ENCODE data around the gene FAM118B. TPM values are rescaled to one million over a fixed set of nuclear protein-coding genes. Genes with fewer than 3 reads are reported as not detected.

FAM118B gene
- total and polyA plus RNA-seq, 4 donors = 3.7 to 12.0 (median 6.6) TPM

- Histone ChIP-seq H3K27me3 (ENCODE audit: control insufficient read depth in 4 of 4, insufficient read depth in 4 of 4, low read length in 3 of 4) (no peaks in the 10 kb centered on the region), H3K36me3 (ENCODE audit: control insufficient read depth in 4 of 4, insufficient read depth in 3 of 4, low read depth in 1 of 4, low read length in 3 of 4) (no peaks in the 10 kb centered on the region), H3K4me1 (ENCODE audit: control insufficient read depth in 4 of 4, insufficient read depth in 4 of 4, low read length in 3 of 4) (no peaks in the 10 kb centered on the region), H3K4me3 (ENCODE audit: low read depth in 1 of 3, low read length in 3 of 3) (no peak overlapping the region), H3K9me3 (ENCODE audit: control insufficient read depth in 4 of 4, low read length in 3 of 4) (no peaks in the 10 kb centered on the region), H3K27ac (ENCODE audit: low read depth in 1 of 2, low read length in 2 of 2) (no peak overlapping the region), H3K9ac (ENCODE audit: low read depth in 1 of 2, low read length in 2 of 2) (no peak overlapping the region)
- TF ChIP-seq NR2F2 (IDR thresholded peaks at IDR 0.05) = no peak
- WGBS = 86% methylated on average over 22 of the region's 22 CpGs
- DNase-seq (ENCODE audit: low spot score) = no peak
Measured at GRCh38 chr11:126163074-126163700, 48.4 kb upstream of the FAM118B start.

- DNase-seq (ENCODE audit: low spot score) = no peak
- TF ChIP-seq HNF4A (conservative IDR thresholded peaks at IDR 0.05) (no peak), REST (IDR thresholded peaks at IDR 0.05) (no peak), SP1 (IDR thresholded peaks at IDR 0.05) (no peak), TAF1 (conservative IDR thresholded peaks at IDR 0.05) (no peak), FOXA1 (IDR thresholded peaks at IDR 0.05) (no peak), GABPA (IDR thresholded peaks at IDR 0.05 in 1 of 2, conservative IDR thresholded peaks at IDR 0.05 in 1 of 2) (no peak), ZBTB33 (IDR thresholded peaks at IDR 0.05) (no peak), MAX (IDR thresholded peaks at IDR 0.05) (no peak), RXRA (IDR thresholded peaks at IDR 0.05) (no peak), FOXA2 (IDR thresholded peaks at IDR 0.05) (no peak), NR2F2 (IDR thresholded peaks at IDR 0.05) (no peak), CTCF (IDR thresholded peaks at IDR 0.05; ENCODE audit: low read depth, low read length, missing input control) (no peak), HNF4G (IDR thresholded peaks at IDR 0.05) (no peak), RAD21 (IDR thresholded peaks at IDR 0.05) (no peak)
- Histone ChIP-seq H3K9ac (ENCODE audit: low read depth in 1 of 2, low read length in 2 of 2) (no peak overlapping the region), H3K27me3 (ENCODE audit: control insufficient read depth in 4 of 4, insufficient read depth in 4 of 4, low read length in 3 of 4) (no peaks in the 10 kb centered on the region), H3K36me3 (ENCODE audit: control insufficient read depth in 4 of 4, insufficient read depth in 3 of 4, low read depth in 1 of 4, low read length in 3 of 4) (no peaks in the 10 kb centered on the region), H3K27ac (ENCODE audit: low read depth in 1 of 2, low read length in 2 of 2) (no peak overlapping the region), H3K4me3 (ENCODE audit: low read depth in 1 of 3, low read length in 3 of 3) (no peak overlapping the region), H3K9me3 (ENCODE audit: control insufficient read depth in 4 of 4, low read length in 3 of 4) (no peaks in the 10 kb centered on the region), H3K4me1 (ENCODE audit: control insufficient read depth in 4 of 4, insufficient read depth in 4 of 4, low read length in 3 of 4) (no peaks in the 10 kb centered on the region)
- 81% methylated on average over 9 of the region's 9 CpGs for WGBS
Measured at GRCh38 chr11:126163779-126164178, 47.8 kb upstream of the FAM118B start.
